HepG2 (cell line): ENCODE measurements around the gene SERHL2. TPM values are rescaled to one million over a fixed set of nuclear protein-coding genes. Genes with fewer than 3 reads are reported as not detected.
A peak's percentile ranks its signal among the peaks of the same experiment; 100 is the strongest.

Experiments used
- ETV5 ChIP-seq: IDR thresholded peaks from 2 replicates; pipeline ENCODE4 v1.6.1; 2018; ENCODE audit warnings: missing biosample characterization, missing genetic modification reagents, inconsistent platforms, borderline replicate concordance
- FOXC1 ChIP-seq: sonication (generic); formaldehyde crosslinking; IDR thresholded peaks from 2 replicates; pipeline ENCODE4 v1.8.0; 2022; ENCODE audit warnings: mild to moderate bottlenecking, missing genetic modification reagents, borderline replicate concordance
- HINFP ChIP-seq: sonication (generic); formaldehyde crosslinking; IDR thresholded peaks from 2 replicates; pipeline ENCODE4 v1.4.0; 2020; ENCODE audit warnings: low read depth, mild to moderate bottlenecking, missing genetic modification reagents
- MLXIP ChIP-seq: sonication (generic); formaldehyde crosslinking; IDR thresholded peaks from 2 replicates; pipeline ENCODE4 v1.9.0; 2021; ENCODE audit warnings: missing genetic modification reagents, borderline replicate concordance
- MYC ChIP-seq: sonication (generic); formaldehyde crosslinking; IDR thresholded peaks from 2 replicates; pipeline ENCODE4 v1.9.0; 2021; ENCODE audit warnings: missing genetic modification reagents, borderline replicate concordance
- SMAD3 ChIP-seq: sonication (generic); formaldehyde crosslinking; IDR thresholded peaks from 2 replicates; pipeline ENCODE4 v1.4.0; 2020; ENCODE audit warnings: missing genetic modification reagents
- SOX13 ChIP-seq, 3 experiments: fragments of 450-650 bp in 1 of 3; sonication (generic) in 1 of 3; formaldehyde crosslinking in 1 of 3; IDR thresholded peaks in 2 of 3; conservative IDR thresholded peaks in 1 of 3; 2 replicates each; pipeline versions ENCODE4 v1.5.0 to v1.6.1; 2016 to 2020; ENCODE audit warnings: antibody characterized with exemption in 1 of 3, mild to moderate bottlenecking in 1 of 3, missing compliant biosample characterization in 1 of 3, missing genetic modification reagents in 1 of 3, moderate library complexity in 1 of 3
- SOX5 ChIP-seq: IDR thresholded peaks from 2 replicates; pipeline ENCODE4 v1.6.1; 2016; ENCODE audit warnings: borderline replicate concordance
- SRSF4 ChIP-seq: fragments of 200-400 bp; formaldehyde crosslinking; IDR thresholded peaks from one replicate; pipeline ENCODE4 v1.6.1; 2018; ENCODE audit warnings: mild to moderate bottlenecking, low read depth, low read length, moderate library complexity; ENCODE audit not compliant: poor library complexity, severe bottlenecking
- TEAD3 ChIP-seq: optimal IDR thresholded peaks from 2 replicates; pipeline ENCODE3; 2016; ENCODE audit warnings: borderline replicate concordance
- YEATS2 ChIP-seq: sonication (generic); formaldehyde crosslinking; IDR thresholded peaks from 2 replicates; pipeline ENCODE4 v1.4.0; 2020; ENCODE audit warnings: missing genetic modification reagents, borderline replicate concordance
- ZBTB8A ChIP-seq: sonication (generic); formaldehyde crosslinking; IDR thresholded peaks from 2 replicates; pipeline ENCODE4 v1.4.0; 2020; ENCODE audit warnings: mild to moderate bottlenecking, low read depth, missing genetic modification reagents, borderline replicate concordance
- ZFP36L1 ChIP-seq: sonication (generic); formaldehyde crosslinking; IDR thresholded peaks from 2 replicates; pipeline ENCODE4 v1.8.0; 2022; ENCODE audit warnings: mild to moderate bottlenecking, missing genetic modification reagents, moderate library complexity
- ZNF737 ChIP-seq: sonication (generic); formaldehyde crosslinking; IDR thresholded peaks from 2 replicates; pipeline ENCODE4 v1.5.0; 2020; ENCODE audit warnings: missing genetic modification reagents, mild to moderate bottlenecking, borderline replicate concordance
- ZNF761 ChIP-seq: sonication (generic); formaldehyde crosslinking; conservative IDR thresholded peaks from 2 replicates; pipeline ENCODE4 v1.4.0; 2020; ENCODE audit warnings: mild to moderate bottlenecking, missing genetic modification reagents
- ZNF839 ChIP-seq: sonication (generic); formaldehyde crosslinking; IDR thresholded peaks from 2 replicates; pipeline ENCODE4 v1.4.0; 2020; ENCODE audit warnings: missing genetic modification reagents, mild to moderate bottlenecking, borderline replicate concordance
- polyA plus RNA-seq, 8 experiments: library from polyadenylated mRNA; depleted of rRNA in 3 of 8; stranded (reverse) in 7 of 8; unstranded in 1 of 8; fragments of >200 nt; fragmentation: Illumina TruSeq in 4 of 8; extraction: Trizol in 4 of 8; gene quantifications; 2 replicates each; pipeline versions ENCODE4 v1.2.1 to v1.2.3, GENCODE V29; 2011 to 2016; ENCODE audit warnings: low read depth in 4 of 8, missing spikeins in 1 of 8, mixed read lengths in 1 of 8; ENCODE audit not compliant: insufficient read depth in 1 of 8
- total RNA-seq, 5 experiments: library from RNA; depleted of rRNA; stranded (reverse); fragments of >200 nt; fragmentation: Illumina TruSeq; extraction: Trizol; gene quantifications; 2 replicates each; pipeline ENCODE4 v1.2.3, GENCODE V29; 2016; ENCODE audit warnings: low read depth in 1 of 5
- TF ChIP-seq, protein P1 (sequence below): sonication (generic); formaldehyde crosslinking; IDR thresholded peaks from 2 replicates; pipeline ENCODE4 v1.5.0; 2020; ENCODE audit warnings: missing genetic modification reagents, mild to moderate bottlenecking, borderline replicate concordance
- TF ChIP-seq, protein P2 (sequence below): fragments of 450-650 bp; IDR thresholded peaks from 2 replicates; pipeline ENCODE4 v1.6.1; 2017; ENCODE audit warnings: mild to moderate bottlenecking
- TF ChIP-seq, protein P3 (sequence below): IDR thresholded peaks from 2 replicates; pipeline ENCODE4 v1.6.1; 2012; ENCODE audit warnings: inconsistent platforms

The SERHL2 gene
- total and polyA plus RNA-seq, 2 of the 13 experiments (the other 11 are each of a cell fraction or from before 2014, with no cell fraction given): 1.0 to 1.8 TPM

GRCh38 chr22:42544686-42545085 is 9.1 kb upstream of the SERHL2 start (continued):
- TF ChIP-seq, protein P1, sequence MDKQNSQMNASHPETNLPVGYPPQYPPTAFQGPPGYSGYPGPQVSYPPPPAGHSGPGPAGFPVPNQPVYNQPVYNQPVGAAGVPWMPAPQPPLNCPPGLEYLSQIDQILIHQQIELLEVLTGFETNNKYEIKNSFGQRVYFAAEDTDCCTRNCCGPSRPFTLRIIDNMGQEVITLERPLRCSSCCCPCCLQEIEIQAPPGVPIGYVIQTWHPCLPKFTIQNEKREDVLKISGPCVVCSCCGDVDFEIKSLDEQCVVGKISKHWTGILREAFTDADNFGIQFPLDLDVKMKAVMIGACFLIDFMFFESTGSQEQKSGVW (CRISPR knock-in tag): no peak
- TF ChIP-seq SMAD3 (CRISPR knock-in tag) (no peak), ZNF761 (no peak), ZFP36L1 (CRISPR knock-in tag) (0 out of 2 replicates have a peak, but pooled peaks have one; percentile 32), HINFP (CRISPR knock-in tag) (no peak), MLXIP (CRISPR knock-in tag) (no peak), ZNF737 (CRISPR knock-in tag) (no peak), FOXC1 (CRISPR knock-in tag) (no peak), TEAD3 (CRISPR knock-in tag) (peak; percentile 63), ZBTB8A (CRISPR knock-in tag) (no peak), ETV5 (no peak), MYC (CRISPR knock-in tag) (no peak), SRSF4 (no peak), YEATS2 (CRISPR knock-in tag) (no peak), SOX5 (peak; percentile 59; the same call in 1 of the 2 replicates), SOX13 (IDR thresholded peaks at IDR 0.05) (no peak), SOX13 (CRISPR knock-in tag; conservative IDR thresholded peaks at IDR 0.05 in 1 of 2, IDR thresholded peaks at IDR 0.05 in 1 of 2) (peak in 1 of 2 experiments; percentile 72; a peak in 2 of 4 replicates), ZNF839 (CRISPR knock-in tag) (no peak)
- TF ChIP-seq, protein P2, sequence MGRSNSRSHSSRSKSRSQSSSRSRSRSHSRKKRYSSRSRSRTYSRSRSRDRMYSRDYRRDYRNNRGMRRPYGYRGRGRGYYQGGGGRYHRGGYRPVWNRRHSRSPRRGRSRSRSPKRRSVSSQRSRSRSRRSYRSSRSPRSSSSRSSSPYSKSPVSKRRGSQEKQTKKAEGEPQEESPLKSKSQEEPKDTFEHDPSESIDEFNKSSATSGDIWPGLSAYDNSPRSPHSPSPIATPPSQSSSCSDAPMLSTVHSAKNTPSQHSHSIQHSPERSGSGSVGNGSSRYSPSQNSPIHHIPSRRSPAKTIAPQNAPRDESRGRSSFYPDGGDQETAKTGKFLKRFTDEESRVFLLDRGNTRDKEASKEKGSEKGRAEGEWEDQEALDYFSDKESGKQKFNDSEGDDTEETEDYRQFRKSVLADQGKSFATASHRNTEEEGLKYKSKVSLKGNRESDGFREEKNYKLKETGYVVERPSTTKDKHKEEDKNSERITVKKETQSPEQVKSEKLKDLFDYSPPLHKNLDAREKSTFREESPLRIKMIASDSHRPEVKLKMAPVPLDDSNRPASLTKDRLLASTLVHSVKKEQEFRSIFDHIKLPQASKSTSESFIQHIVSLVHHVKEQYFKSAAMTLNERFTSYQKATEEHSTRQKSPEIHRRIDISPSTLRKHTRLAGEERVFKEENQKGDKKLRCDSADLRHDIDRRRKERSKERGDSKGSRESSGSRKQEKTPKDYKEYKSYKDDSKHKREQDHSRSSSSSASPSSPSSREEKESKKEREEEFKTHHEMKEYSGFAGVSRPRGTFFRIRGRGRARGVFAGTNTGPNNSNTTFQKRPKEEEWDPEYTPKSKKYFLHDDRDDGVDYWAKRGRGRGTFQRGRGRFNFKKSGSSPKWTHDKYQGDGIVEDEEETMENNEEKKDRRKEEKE: no peak
- TF ChIP-seq, protein P3, sequence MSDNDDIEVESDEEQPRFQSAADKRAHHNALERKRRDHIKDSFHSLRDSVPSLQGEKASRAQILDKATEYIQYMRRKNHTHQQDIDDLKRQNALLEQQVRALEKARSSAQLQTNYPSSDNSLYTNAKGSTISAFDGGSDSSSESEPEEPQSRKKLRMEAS: peak; percentile 44; the same call in 1 of the 2 replicates
